Ishikawa (cell line): ENCODE measurements around the gene RRP15.

Source experiments
- CEBPB ChIP-seq: IDR thresholded peaks from 2 replicates; pipeline ENCODE4 v1.6.1; 2012
- CREB1 ChIP-seq: IDR thresholded peaks from 2 replicates; pipeline ENCODE4 v1.6.1; 2012; ENCODE audit warnings: low read depth
- EGR1 ChIP-seq: IDR thresholded peaks from 2 replicates; pipeline ENCODE4 v1.6.1; 2012
- EP300 ChIP-seq: IDR thresholded peaks from 2 replicates; pipeline ENCODE4 v1.6.1; 2012; ENCODE audit warnings: borderline replicate concordance
- FOXM1 ChIP-seq: IDR thresholded peaks from 2 replicates; pipeline ENCODE4 v1.6.1; 2012; ENCODE audit warnings: low read depth, borderline replicate concordance
- NFIC ChIP-seq: IDR thresholded peaks from 2 replicates; pipeline ENCODE4 v1.6.1; 2012
- RAD21 ChIP-seq: IDR thresholded peaks from 2 replicates; pipeline ENCODE4 v1.6.1; 2012; ENCODE audit warnings: low read depth
- TAF1 ChIP-seq: IDR thresholded peaks from 2 replicates; pipeline ENCODE4 v1.6.1; 2012; ENCODE audit warnings: low read depth, mild to moderate bottlenecking
- TCF12 ChIP-seq: IDR thresholded peaks from 2 replicates; pipeline ENCODE4 v1.6.1; 2012; ENCODE audit warnings: low read depth
- TEAD4 ChIP-seq: IDR thresholded peaks from 2 replicates; pipeline ENCODE4 v1.6.1; 2012
- YY1 ChIP-seq: IDR thresholded peaks from 2 replicates; pipeline ENCODE4 v1.6.1; 2012; ENCODE audit warnings: low read depth
- ZBTB7A ChIP-seq: IDR thresholded peaks from 2 replicates; pipeline ENCODE4 v1.6.1; 2012; ENCODE audit warnings: low read depth
- TF ChIP-seq, protein P1 (sequence below): IDR thresholded peaks from 2 replicates; pipeline ENCODE4 v1.6.1; 2012; ENCODE audit warnings: low read depth, mild to moderate bottlenecking
- TF ChIP-seq, protein P2 (sequence below): IDR thresholded peaks from 2 replicates; pipeline ENCODE4 v1.6.1; 2012
- TF ChIP-seq, protein P3 (sequence below): IDR thresholded peaks from 2 replicates; pipeline ENCODE4 v1.6.1; 2012

The RRP15 gene

DNA sequence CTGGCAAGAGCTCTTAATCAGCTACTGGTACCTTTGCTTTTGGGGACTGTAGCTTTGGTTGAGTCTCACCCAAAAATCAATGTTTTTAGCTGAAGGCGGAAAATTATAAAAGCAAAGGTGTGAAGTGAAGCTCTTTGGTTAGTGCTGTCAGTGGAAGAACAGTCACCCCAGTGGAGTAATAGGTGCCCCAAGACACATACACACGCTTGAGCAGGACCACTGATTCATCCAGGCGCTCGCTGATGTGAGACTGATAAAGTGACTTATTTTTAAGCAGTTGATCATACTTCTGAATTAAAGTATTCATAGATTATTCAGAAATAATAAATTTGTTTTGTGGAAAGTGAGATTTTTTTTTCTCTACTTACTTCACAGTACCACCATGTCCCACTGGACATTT lies 97.2 kb downstream of the RRP15 start:
- no peak for TF ChIP-seq TCF12
- no peak for TF ChIP-seq CREB1
- no peak for TF ChIP-seq YY1
- TF ChIP-seq, protein P1, sequence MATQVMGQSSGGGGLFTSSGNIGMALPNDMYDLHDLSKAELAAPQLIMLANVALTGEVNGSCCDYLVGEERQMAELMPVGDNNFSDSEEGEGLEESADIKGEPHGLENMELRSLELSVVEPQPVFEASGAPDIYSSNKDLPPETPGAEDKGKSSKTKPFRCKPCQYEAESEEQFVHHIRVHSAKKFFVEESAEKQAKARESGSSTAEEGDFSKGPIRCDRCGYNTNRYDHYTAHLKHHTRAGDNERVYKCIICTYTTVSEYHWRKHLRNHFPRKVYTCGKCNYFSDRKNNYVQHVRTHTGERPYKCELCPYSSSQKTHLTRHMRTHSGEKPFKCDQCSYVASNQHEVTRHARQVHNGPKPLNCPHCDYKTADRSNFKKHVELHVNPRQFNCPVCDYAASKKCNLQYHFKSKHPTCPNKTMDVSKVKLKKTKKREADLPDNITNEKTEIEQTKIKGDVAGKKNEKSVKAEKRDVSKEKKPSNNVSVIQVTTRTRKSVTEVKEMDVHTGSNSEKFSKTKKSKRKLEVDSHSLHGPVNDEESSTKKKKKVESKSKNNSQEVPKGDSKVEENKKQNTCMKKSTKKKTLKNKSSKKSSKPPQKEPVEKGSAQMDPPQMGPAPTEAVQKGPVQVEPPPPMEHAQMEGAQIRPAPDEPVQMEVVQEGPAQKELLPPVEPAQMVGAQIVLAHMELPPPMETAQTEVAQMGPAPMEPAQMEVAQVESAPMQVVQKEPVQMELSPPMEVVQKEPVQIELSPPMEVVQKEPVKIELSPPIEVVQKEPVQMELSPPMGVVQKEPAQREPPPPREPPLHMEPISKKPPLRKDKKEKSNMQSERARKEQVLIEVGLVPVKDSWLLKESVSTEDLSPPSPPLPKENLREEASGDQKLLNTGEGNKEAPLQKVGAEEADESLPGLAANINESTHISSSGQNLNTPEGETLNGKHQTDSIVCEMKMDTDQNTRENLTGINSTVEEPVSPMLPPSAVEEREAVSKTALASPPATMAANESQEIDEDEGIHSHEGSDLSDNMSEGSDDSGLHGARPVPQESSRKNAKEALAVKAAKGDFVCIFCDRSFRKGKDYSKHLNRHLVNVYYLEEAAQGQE: no peak
- no peak for TF ChIP-seq EP300
- no peak for TF ChIP-seq EGR1
- no peak for TF ChIP-seq ZBTB7A
- TF ChIP-seq CEBPB: no peak

DNA sequence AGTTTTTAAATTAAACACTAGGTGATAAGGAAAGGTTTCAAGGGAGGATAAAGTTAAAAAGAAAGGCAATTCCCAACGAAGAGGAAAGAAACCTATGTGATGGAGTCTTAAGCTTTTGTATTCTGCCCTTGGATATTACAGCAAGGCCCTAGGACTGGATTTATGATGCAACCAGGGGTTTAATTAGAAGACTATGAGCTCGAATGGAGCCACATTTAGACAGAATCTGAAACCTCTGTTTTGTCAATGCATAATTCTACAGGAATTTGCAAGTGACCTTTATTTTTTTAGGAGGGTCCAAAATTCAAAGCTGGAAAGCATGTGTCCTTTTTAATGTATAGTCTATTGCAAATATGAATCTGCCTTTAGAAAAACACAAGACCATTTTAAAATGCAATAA lies 98.0 kb downstream of the RRP15 start:
- TF ChIP-seq, protein P2, sequence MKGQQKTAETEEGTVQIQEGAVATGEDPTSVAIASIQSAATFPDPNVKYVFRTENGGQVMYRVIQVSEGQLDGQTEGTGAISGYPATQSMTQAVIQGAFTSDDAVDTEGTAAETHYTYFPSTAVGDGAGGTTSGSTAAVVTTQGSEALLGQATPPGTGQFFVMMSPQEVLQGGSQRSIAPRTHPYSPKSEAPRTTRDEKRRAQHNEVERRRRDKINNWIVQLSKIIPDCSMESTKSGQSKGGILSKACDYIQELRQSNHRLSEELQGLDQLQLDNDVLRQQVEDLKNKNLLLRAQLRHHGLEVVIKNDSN: no peak
- TF ChIP-seq EP300: no peak
- no peak for TF ChIP-seq ZBTB7A
- no peak for TF ChIP-seq TCF12
- TF ChIP-seq RAD21: no peak
- TF ChIP-seq EGR1: no peak
- TF ChIP-seq YY1: no peak
- TF ChIP-seq CREB1: no peak
- TF ChIP-seq, protein P3, sequence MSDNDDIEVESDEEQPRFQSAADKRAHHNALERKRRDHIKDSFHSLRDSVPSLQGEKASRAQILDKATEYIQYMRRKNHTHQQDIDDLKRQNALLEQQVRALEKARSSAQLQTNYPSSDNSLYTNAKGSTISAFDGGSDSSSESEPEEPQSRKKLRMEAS: no peak
- no peak for TF ChIP-seq FOXM1
- TF ChIP-seq, protein P1: no peak
- no peak for TF ChIP-seq NFIC
- no peak for TF ChIP-seq TAF1
- TF ChIP-seq TEAD4: no peak
- TF ChIP-seq CEBPB: no peak

DNA sequence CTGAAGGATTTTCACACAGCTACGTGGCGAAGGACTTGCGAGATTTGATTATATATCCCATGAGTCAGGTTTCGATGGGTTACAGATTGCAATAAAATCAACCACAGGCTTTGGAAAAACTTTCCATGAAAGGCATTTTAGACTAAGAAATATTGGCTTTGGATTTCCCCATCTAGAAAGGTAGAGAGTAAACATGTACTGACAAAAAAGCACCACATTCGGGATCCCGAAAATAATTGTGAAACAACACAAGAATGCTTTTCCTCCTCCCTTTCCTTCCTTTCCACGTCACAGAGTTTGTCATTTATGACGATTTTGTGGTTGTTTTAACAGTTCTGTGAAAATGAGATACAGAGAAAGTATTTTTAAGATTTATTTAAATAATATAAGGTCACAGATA lies 98.6 kb downstream of the RRP15 start:
- no peak for TF ChIP-seq TEAD4
- no peak for TF ChIP-seq CEBPB
- TF ChIP-seq EP300: no peak
- no peak for TF ChIP-seq CREB1
- TF ChIP-seq, protein P2: no peak
- no peak for TF ChIP-seq EGR1
- no peak for TF ChIP-seq RAD21
- no peak for TF ChIP-seq TCF12
- no peak for TF ChIP-seq TAF1
- TF ChIP-seq YY1: no peak
- TF ChIP-seq FOXM1: no peak
- TF ChIP-seq, protein P1: no peak
- TF ChIP-seq, protein P3: no peak
- TF ChIP-seq NFIC: no peak

DNA sequence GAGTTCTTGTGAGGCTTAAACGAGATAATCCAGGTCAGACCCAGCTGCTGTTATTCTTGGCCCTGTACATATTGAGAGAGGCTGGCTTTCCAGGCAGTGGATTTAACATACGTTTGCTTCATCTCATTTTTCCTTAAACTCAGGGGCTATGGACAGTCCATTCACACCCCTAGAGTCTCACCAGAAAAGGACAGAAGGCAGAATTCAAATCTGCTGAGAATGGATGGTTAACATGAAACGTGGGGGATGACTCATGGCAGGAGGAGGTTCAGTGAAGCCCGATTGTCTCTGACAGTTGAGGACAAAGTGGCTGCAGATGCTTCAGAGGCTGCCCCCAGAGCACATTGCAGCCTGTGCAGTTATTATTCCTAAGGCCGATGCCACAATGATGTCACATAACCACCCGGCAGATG lies 99.5 kb downstream of the RRP15 start:
- TF ChIP-seq EGR1 (no peak), FOXM1 (no peak), CEBPB (no peak), TEAD4 (no peak), TCF12 (no peak), EP300 (no peak), TAF1 (no peak), CREB1 (no peak), NFIC (no peak), RAD21 (no peak), YY1 (no peak), ZBTB7A (no peak)
- TF ChIP-seq, protein P1: no peak
- TF ChIP-seq, protein P2: no peak
- TF ChIP-seq, protein P3: no peak
